HEK293 (cell line): ENCODE results near the gene BACH2.
"Not testable (repeated sequence)": the region's sequence is repeated elsewhere in the genome, so short reads cannot be mapped to it uniquely, and the experiment has no call there.

Source experiments
- CTCF ChIA-PET: fragments of 350-600 bp; formaldehyde crosslinking; extraction: SDS; loops from one replicate; lab custom pipeline; 2021; ENCODE audit warnings: antibody characterized with exemption; lab: Yijun Ruan, JAX
- POLR2A ChIA-PET: fragments of 300-600 bp; formaldehyde crosslinking; extraction: SDS; loops from one replicate; lab custom pipeline; 2020; ENCODE audit warnings: antibody characterized with exemption, inconsistent platforms; lab: Yijun Ruan, JAX
- H3K27ac ChIP-seq: fragments of 200-500 bp; sonication (Bioruptor generic); 2 replicates; pipeline ENCODE4 v1.5.1; 2014; ENCODE audit warnings: low read depth, low read length, control low read depth, inconsistent platforms; ENCODE audit errors: extremely low read depth
- H3K36me3 ChIP-seq, 2 experiments: fragments of 200-500 bp in 1 of 2; sonication (Bioruptor generic) in 1 of 2; 1 replicate in 1 of 2; 2 replicates in 1 of 2; pipeline ENCODE4 v1.5.1; 2014 to 2017; ENCODE audit warnings: inconsistent platforms in 2 of 2, low read length in 2 of 2; ENCODE audit not compliant: control insufficient read depth in 2 of 2, insufficient read depth in 1 of 2
- H3K4me1 ChIP-seq: fragments of 200-500 bp; sonication (Bioruptor generic); 2 replicates; pipeline ENCODE4 v1.5.1; 2014; ENCODE audit warnings: mild to moderate bottlenecking, low read length, inconsistent platforms; ENCODE audit not compliant: control insufficient read depth, insufficient read depth
- H3K4me3 ChIP-seq: 2 replicates; pipeline ENCODE4 v1.5.1; 2011; ENCODE audit warnings: low read depth, mild to moderate bottlenecking, control low read depth, low read length, moderate library complexity
- H3K9me3 ChIP-seq: fragments of 200-500 bp; sonication (Bioruptor generic); 2 replicates; pipeline ENCODE4 v1.5.1; 2014; ENCODE audit warnings: low read depth, low read length, inconsistent platforms; ENCODE audit not compliant: control insufficient read depth, insufficient read depth
- EGR2 ChIP-seq: fragments of 450-650 bp; formaldehyde crosslinking; IDR thresholded peaks from 2 replicates; pipeline ENCODE4 v1.5.1; 2016; ENCODE audit warnings: low read depth, missing biosample characterization, missing genetic modification characterization
- GLI2 ChIP-seq: fragments of 450-650 bp; formaldehyde crosslinking; IDR thresholded peaks from 2 replicates; pipeline ENCODE4; 2017; ENCODE audit warnings: missing biosample characterization, missing genetic modification characterization, low read depth, borderline replicate concordance
- GLI4 ChIP-seq: fragments of 450-650 bp; formaldehyde crosslinking; IDR thresholded peaks from 2 replicates; pipeline ENCODE4 v1.5.1; 2016; ENCODE audit warnings: missing biosample characterization, missing genetic modification characterization
- INSM2 ChIP-seq: fragments of 450-650 bp; formaldehyde crosslinking; IDR thresholded peaks from 2 replicates; pipeline ENCODE4 v1.5.1; 2016; ENCODE audit warnings: missing biosample characterization, missing genetic modification characterization
- KLF10 ChIP-seq: fragments of 450-650 bp; IDR thresholded peaks from 2 replicates; pipeline ENCODE4 v1.5.1; 2018; ENCODE audit warnings: missing biosample characterization, mild to moderate bottlenecking, missing genetic modification characterization
- ZBTB44 ChIP-seq: fragments of 450-650 bp; IDR thresholded peaks from 2 replicates; pipeline ENCODE4 v1.5.1; 2018; ENCODE audit warnings: missing biosample characterization, mild to moderate bottlenecking, missing genetic modification characterization
- ZBTB7A ChIP-seq: fragments of 450-650 bp; formaldehyde crosslinking; IDR thresholded peaks from 2 replicates; pipeline ENCODE4 v1.5.1; 2016; ENCODE audit warnings: low read depth, missing biosample characterization, missing genetic modification characterization
- ZEB2 ChIP-seq: fragments of 450-650 bp; formaldehyde crosslinking; IDR thresholded peaks from 2 replicates; pipeline ENCODE4 v1.5.1; 2016; ENCODE audit warnings: missing biosample characterization, missing genetic modification characterization
- ZFHX2 ChIP-seq: fragments of 450-650 bp; formaldehyde crosslinking; conservative IDR thresholded peaks from 2 replicates; pipeline ENCODE4 v1.5.1; 2016; ENCODE audit warnings: missing biosample characterization, missing genetic modification characterization
- ZNF146 ChIP-seq: fragments of 450-650 bp; formaldehyde crosslinking; IDR thresholded peaks from 2 replicates; pipeline ENCODE4 v1.5.1; 2016; ENCODE audit warnings: missing biosample characterization, missing genetic modification characterization
- ZNF19 ChIP-seq: fragments of 450-650 bp; formaldehyde crosslinking; IDR thresholded peaks from 2 replicates; pipeline ENCODE4; 2016; ENCODE audit warnings: missing biosample characterization, missing genetic modification characterization, low read depth
- ZNF2 ChIP-seq: fragments of 450-650 bp; formaldehyde crosslinking; IDR thresholded peaks from 2 replicates; pipeline ENCODE4 v1.5.1; 2016; ENCODE audit warnings: missing biosample characterization, missing genetic modification characterization
- ZNF341 ChIP-seq: fragments of 450-650 bp; formaldehyde crosslinking; IDR thresholded peaks from 2 replicates; pipeline ENCODE4; 2016; ENCODE audit warnings: low read depth, missing biosample characterization, missing genetic modification characterization
- ZNF449 ChIP-seq: fragments of 450-650 bp; formaldehyde crosslinking; IDR thresholded peaks from 2 replicates; pipeline ENCODE4 v1.5.1; 2017; ENCODE audit warnings: missing biosample characterization, mild to moderate bottlenecking, missing genetic modification characterization, moderate library complexity
- ZNF580 ChIP-seq: fragments of 450-650 bp; formaldehyde crosslinking; IDR thresholded peaks from 2 replicates; pipeline ENCODE4 v1.5.1; 2016; ENCODE audit warnings: missing biosample characterization, missing genetic modification characterization
- ZNF585B ChIP-seq: fragments of 450-650 bp; formaldehyde crosslinking; IDR thresholded peaks from 2 replicates; pipeline ENCODE4 v1.5.1; 2016; ENCODE audit warnings: missing biosample characterization, missing genetic modification characterization
- ZNF629 ChIP-seq: fragments of 450-650 bp; formaldehyde crosslinking; IDR thresholded peaks from 2 replicates; pipeline ENCODE4 v1.5.1; 2017; ENCODE audit warnings: missing biosample characterization, missing genetic modification characterization
- ZNF660 ChIP-seq: fragments of 450-650 bp; IDR thresholded peaks from 2 replicates; pipeline ENCODE4 v1.5.1; 2018; ENCODE audit warnings: missing biosample characterization, mild to moderate bottlenecking, missing genetic modification characterization
- ZNF785 ChIP-seq: fragments of 450-650 bp; formaldehyde crosslinking; IDR thresholded peaks from 2 replicates; pipeline ENCODE4 v1.5.1; 2016; ENCODE audit warnings: missing biosample characterization, missing genetic modification characterization
- ZXDB ChIP-seq: fragments of 450-650 bp; formaldehyde crosslinking; IDR thresholded peaks from 2 replicates; pipeline ENCODE4 v1.5.1; 2016; ENCODE audit warnings: missing biosample characterization, missing genetic modification characterization

The BACH2 gene

GRCh38 chr6:90284236-90285041, 12.2 kb downstream of the BACH2 start (continued):
- TF ChIP-seq KLF10 (tag by site-specific recombination) (0 out of 2 replicates have a peak, but pooled peaks have one; percentile 32), ZFHX2 (tag by site-specific recombination) (peak; percentile 59), ZBTB7A (no peak), ZEB2 (peak; percentile 35), ZNF660 (0 out of 2 replicates have a peak, but pooled peaks have one; percentile 34), ZNF585B (tag by site-specific recombination) (no peak), ZNF19 (tag by site-specific recombination) (no peak), ZNF2 (tag by site-specific recombination) (no peak)

- H3K36me3 ChIP-seq, H3K27ac ChIP-seq, POLR2A ChIA-PET, H3K4me3 ChIP-seq, CTCF ChIA-PET, H3K9me3 ChIP-seq, H3K4me1 ChIP-seq: not testable (repeated sequence)
- TF ChIP-seq ZNF580 (0 out of 2 replicates have a peak, but pooled peaks have one; percentile 50), ZNF146 (tag by site-specific recombination) (peak; percentile 94)
Observed at GRCh38 chr6:90282265-90282664, 14.4 kb downstream of the BACH2 start.

- Histone ChIP-seq H3K36me3 (no peaks in the 10 kb centered on the region), H3K9me3 (no peaks in the 10 kb centered on the region), H3K27ac (no peak overlapping the region), H3K4me1 (peaks cover 11% of the 10 kb centered on the region; the same call in 1 of the 2 replicates), H3K4me3 (no peak overlapping the region)
- TF ChIP-seq ZNF629 = no peak
- peak; percentile 84 for TF ChIP-seq ZFHX2 (tag by site-specific recombination)
- peak; percentile 89 for TF ChIP-seq EGR2 (tag by site-specific recombination)
- TF ChIP-seq ZNF449 (tag by site-specific recombination) = peak; percentile 91
- TF ChIP-seq GLI4 = no peak
- TF ChIP-seq ZNF785 (tag by site-specific recombination) = no peak
- CTCF ChIA-PET = interaction anchor here (0.5 to 1.9 kb wide), 7 partner anchors 9 to 337 kb away, joined by 3 to 9 read pairs (median 3); no protein-coding TSS in a partner anchor
- POLR2A ChIA-PET = no interaction called here
Observed at GRCh38 chr6:90278129-90278528, 18.5 kb downstream of the BACH2 start.

- H3K4me3 ChIP-seq = no peak overlapping the region
- H3K9me3 ChIP-seq = no peaks in the 10 kb centered on the region
- no peak overlapping the region for H3K27ac ChIP-seq
- ChIA-PET CTCF (interaction anchor here (0.6 to 1.9 kb wide), 5 partner anchors 9 to 141 kb away, joined by 3 to 9 read pairs (median 4); no protein-coding TSS in a partner anchor), POLR2A (no interaction called here)
- H3K4me1 ChIP-seq = peaks cover 11% of the 10 kb centered on the region; the same call in 1 of the 2 replicates
- no peaks in the 10 kb centered on the region for H3K36me3 ChIP-seq
- TF ChIP-seq ZNF341 (tag by site-specific recombination) (no peak), ZBTB44 (tag by site-specific recombination) (no peak), GLI2 (tag by site-specific recombination) (no peak), ZXDB (tag by site-specific recombination) (no peak), INSM2 (tag by site-specific recombination) (no peak)
Observed at GRCh38 chr6:90277302-90278011, 19.2 kb downstream of the BACH2 start.
